Coronary artery (tissue), 2 donors: Measurements from ENCODE around the gene GRWD1.
A peak's percentile ranks its signal among the peaks of the same experiment; 100 is the strongest.

Experiments
- DNase-seq: peaks from one replicate; pipeline ENCODE4 v3.0.0-alpha.2; 2017; ENCODE audit warnings: low spot score
- H3K27ac ChIP-seq, 2 donors: fragments of 200-600 bp; sonication (generic); one replicate each; pipeline ENCODE4 v1.5.1; 2016 to 2019
- H3K4me3 ChIP-seq: fragments of 200-600 bp; sonication (generic); 2 replicates; pipeline ENCODE4 v1.5.1; 2016; ENCODE audit warnings: mild to moderate bottlenecking, moderate library complexity
- TF ChIP-seq, protein P1 (sequence below): fragments of 200-600 bp; sonication (generic); IDR thresholded peaks from one replicate; pipeline ENCODE4 v1.5.1; 2019; ENCODE audit warnings: antibody characterized with exemption

GRWD1 gene

DNA sequence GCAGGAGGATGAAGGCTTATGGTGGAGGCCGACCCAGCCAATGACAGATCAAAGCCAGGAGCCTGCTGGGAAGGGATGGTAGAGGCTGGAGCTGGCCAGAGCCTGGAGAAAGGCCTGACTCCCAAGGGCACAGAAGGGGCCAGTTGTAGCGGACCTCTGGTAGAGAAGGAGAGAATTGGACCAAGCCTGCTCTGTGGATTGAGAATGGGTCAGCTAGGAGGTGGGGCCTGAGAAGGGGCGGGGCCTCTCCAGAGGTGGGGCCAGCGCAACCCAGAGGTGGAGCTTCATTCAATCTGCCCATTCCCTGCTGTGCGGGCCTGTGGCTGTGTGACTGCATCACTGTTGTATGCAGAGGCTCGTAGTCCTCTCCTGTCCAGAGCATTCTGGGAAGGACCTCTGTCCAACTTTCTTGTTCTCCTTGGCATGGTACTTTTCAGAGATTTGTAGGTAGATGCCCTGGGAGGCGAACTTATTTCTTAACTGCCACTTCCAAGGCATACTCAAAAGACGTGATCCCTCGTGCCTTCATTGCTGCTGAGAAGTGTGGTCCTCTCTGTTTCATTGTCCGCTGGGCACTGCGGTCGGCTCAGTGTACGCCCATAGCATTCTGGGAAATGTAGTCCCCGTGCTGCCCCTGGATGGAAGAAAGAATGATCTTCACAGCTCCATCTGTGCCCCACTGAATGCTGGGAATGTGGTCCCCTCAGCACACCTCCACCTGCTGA lies 45.6 kb upstream of the GRWD1 start:
- Histone ChIP-seq H3K4me3 (peak overlapping the region; percentile 55), H3K27ac (peak overlapping the region in 1 of 2 donors; percentile 76)
- no peak for DNase-seq
- TF ChIP-seq, protein P1, sequence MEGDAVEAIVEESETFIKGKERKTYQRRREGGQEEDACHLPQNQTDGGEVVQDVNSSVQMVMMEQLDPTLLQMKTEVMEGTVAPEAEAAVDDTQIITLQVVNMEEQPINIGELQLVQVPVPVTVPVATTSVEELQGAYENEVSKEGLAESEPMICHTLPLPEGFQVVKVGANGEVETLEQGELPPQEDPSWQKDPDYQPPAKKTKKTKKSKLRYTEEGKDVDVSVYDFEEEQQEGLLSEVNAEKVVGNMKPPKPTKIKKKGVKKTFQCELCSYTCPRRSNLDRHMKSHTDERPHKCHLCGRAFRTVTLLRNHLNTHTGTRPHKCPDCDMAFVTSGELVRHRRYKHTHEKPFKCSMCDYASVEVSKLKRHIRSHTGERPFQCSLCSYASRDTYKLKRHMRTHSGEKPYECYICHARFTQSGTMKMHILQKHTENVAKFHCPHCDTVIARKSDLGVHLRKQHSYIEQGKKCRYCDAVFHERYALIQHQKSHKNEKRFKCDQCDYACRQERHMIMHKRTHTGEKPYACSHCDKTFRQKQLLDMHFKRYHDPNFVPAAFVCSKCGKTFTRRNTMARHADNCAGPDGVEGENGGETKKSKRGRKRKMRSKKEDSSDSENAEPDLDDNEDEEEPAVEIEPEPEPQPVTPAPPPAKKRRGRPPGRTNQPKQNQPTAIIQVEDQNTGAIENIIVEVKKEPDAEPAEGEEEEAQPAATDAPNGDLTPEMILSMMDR, result no peak

DNA sequence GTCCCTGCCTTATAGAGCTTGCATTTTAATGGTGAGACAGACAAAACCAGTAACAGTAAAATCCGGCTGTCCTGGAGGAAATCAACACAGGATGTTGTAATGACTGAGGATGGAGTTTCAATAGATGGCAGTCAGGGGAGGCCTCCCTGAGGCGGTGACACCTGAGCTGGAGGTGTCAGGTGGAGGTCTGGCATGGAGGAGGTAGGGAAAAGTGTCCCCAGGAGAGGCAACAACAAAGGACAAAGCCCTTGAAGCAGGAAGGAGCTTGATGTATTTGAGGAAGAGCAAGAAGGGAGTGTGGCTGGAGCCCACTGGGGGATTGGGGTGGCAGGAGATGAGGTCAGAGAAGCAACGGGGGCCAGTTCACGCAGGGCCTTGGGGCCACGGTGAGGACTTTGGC lies 44.5 kb upstream of the GRWD1 start:
- TF ChIP-seq, protein P1, result no peak
- no peak overlapping the region for H3K4me3 ChIP-seq
- no peak overlapping the region for H3K27ac ChIP-seq
- DNase-seq, result no peak

DNA sequence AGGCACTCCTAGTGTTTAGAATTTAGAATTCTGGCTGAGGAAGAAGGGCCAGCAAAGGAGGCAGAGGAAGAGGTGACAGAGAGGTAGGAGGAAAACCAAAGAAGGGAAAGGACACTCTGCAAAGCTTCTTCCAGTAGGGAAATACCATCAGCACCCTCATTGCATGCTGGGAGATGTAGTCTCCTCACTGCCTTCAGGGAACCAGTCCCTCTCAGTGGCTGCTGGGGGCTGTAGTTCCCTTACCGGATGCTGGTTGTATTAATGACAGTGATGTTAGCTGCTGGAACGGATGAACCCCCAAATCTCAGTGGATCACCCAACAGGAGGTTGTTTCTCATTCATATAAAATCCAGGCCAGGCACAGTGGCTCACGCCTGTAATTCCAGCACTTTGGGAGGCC lies 42.2 kb upstream of the GRWD1 start:
- Histone ChIP-seq H3K4me3 (no peak overlapping the region), H3K27ac (no peak overlapping the region)
- TF ChIP-seq, protein P1, result no peak
- DNase-seq, result no peak

DNA sequence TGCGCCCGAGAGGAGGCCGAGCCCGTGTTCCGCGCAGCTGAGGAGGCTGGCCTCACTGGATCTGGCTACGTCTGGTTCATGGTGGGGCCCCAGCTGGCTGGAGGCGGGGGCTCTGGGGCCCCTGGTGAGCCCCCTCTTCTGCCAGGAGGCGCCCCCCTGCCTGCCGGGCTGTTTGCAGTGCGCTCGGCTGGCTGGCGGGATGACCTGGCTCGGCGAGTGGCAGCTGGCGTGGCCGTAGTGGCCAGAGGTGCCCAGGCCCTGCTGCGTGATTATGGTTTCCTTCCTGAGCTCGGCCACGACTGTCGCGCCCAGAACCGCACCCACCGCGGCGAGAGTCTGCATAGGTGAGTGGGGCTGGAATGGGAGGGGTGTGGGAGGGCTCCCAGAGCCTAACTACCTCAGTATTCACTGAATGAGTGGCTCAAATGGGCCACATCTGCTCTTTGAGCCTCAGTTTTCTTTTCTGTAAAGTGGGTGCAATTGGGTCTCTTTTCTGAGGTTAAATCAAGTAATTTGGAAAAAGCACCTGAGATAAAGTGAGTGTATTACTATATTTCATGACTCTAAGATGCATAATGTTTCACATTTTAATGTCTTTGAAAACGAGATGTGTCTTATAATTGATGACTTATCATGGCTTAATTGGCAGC lies 40.6 kb upstream of the GRWD1 start:
- TF ChIP-seq, protein P1, result no peak
- DNase-seq, result no peak

DNA sequence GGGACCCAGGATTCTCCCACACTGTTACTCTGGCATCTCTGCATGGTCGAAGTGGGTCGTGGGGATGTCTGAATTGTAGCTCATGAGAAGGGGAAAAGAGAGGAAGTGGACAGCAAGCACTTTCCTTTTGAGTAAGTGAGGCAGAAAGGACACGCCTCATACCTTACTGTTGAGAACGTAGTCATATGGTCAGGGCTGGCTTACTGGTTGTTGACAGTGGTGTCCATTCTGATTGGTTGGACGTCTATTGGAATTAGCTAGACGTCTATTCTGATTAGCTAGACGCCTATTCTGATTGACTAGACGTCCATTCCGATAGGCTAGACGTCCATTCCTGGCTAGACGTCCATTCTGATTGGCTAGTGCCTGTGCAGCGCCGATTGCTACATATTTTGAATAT lies 39.9 kb upstream of the GRWD1 start:
- no peak overlapping the region for H3K4me3 ChIP-seq
- TF ChIP-seq, protein P1, result no peak
- no peak overlapping the region for H3K27ac ChIP-seq
- DNase-seq, result no peak

More for the DNA sequence above, 40.6 kb upstream of the GRWD1 start:
- no peak overlapping the region for H3K27ac ChIP-seq
- H3K4me3 ChIP-seq, result no peak overlapping the region

DNA sequence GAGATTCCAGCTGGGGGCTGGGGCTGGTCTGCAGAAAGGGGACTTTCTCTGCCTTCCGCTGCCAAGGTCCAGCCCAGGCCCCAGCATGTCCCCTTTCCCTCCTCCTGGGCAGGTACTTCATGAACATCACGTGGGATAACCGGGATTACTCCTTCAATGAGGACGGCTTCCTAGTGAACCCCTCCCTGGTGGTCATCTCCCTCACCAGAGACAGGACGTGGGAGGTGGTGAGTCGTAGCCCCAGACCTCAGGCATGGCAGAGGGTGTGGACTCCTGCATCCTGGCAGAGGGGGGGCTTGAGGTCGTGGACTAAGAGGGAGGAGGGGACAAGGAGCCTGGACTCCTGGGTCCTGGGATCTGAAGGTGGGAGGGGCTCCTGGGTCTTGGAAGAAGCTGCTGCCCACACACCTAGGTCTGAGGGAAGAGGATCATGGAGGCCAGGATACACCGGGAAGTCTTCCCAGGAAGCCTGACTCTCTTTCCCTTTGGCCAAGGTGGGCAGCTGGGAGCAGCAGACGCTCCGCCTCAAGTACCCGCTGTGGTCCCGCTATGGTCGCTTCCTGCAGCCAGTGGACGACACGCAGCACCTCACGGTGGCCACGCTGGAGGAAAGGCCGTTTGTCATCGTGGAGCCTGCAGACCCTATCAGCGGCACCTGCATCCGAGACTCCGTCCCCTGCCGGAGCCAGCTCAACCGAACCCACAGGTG lies 31.8 kb upstream of the GRWD1 start:
- DNase-seq, result no peak
- TF ChIP-seq, protein P1, result no peak
- Histone ChIP-seq H3K4me3 (no peak overlapping the region), H3K27ac (no peak overlapping the region)
